HepG2 (cell line): Measurements from ENCODE around the gene HCFC1. TPM values are rescaled to one million over a fixed set of nuclear protein-coding genes. Genes with fewer than 3 reads are reported as not detected.

Source experiments
- ATAC-seq: fragments of 200-7000 bp; cut with Tn5 transposase; 3 replicates; pipeline ENCODE4 v1.9.1; 2020; ENCODE audit warnings: mild to moderate bottlenecking, moderate library complexity
- BruUV-seq: library from RNA; stranded (reverse); fragments of 400-500 nt; replicated peaks from 2 replicates; lab custom pipeline; 2021; lab: Mats Ljungman, UMichigan
- CTCF ChIA-PET: fragments of 300-600 bp; formaldehyde crosslinking; extraction: SDS; loops from one replicate; lab custom pipeline; 2021; ENCODE audit warnings: low total read pairs, inconsistent platforms, low intra/inter-chr PET ratio; lab: Yijun Ruan, JAX
- POLR2A ChIA-PET: fragments of 350-600 bp; sonication (Branson Sonifier 250); formaldehyde crosslinking; loops from one replicate; lab custom pipeline; 2020; ENCODE audit warnings: antibody characterized with exemption, inconsistent platforms; lab: Yijun Ruan, JAX
- DNase-seq: peaks from one replicate; pipeline ENCODE4 v3.0.0-alpha.2; 2015; ENCODE audit warnings: low spot score
- FAIRE-seq: peaks from 3 replicates; lab custom pipeline; 2011; peaks lifted over from hg19 to GRCh38; lab: Jason Lieb, UNC
- H2AFZ ChIP-seq: one replicate; pipeline ENCODE4 v1.6.1; 2011; ENCODE audit warnings: low read length, inconsistent platforms
- H3K27ac ChIP-seq: fragments of 300-600 bp; 3 replicates; pipeline ENCODE4 v1.8.0; 2011; ENCODE audit warnings: mixed run types, mild to moderate bottlenecking, mixed read lengths, low read length, inconsistent platforms; ENCODE audit not compliant: insufficient read depth; ENCODE audit errors: extremely low read length
- H3K27me3 ChIP-seq, 2 experiments: fragments of 200-600 bp in 1 of 2; 2 replicates in 1 of 2; 3 replicates in 1 of 2; pipeline versions ENCODE4 v1.6.0 to v1.8.0; 2011; ENCODE audit warnings: low read length in 2 of 2, mild to moderate bottlenecking in 2 of 2, moderate library complexity in 2 of 2, inconsistent platforms in 1 of 2; ENCODE audit not compliant: insufficient read depth in 2 of 2, control insufficient read depth in 1 of 2
- H3K36me3 ChIP-seq, 2 experiments: fragments of 200-600 bp in 1 of 2; replicated peaks in 1 of 2; 2 replicates in 1 of 2; 3 replicates in 1 of 2; pipeline versions ENCODE4 v1.5.1 to v1.8.0; 2011; ENCODE audit warnings: low read length in 2 of 2, inconsistent platforms in 1 of 2; ENCODE audit not compliant: insufficient read depth in 2 of 2, control insufficient read depth in 1 of 2
- H3K4me1 ChIP-seq: 2 replicates; pipeline ENCODE4 v1.5.1; 2012; ENCODE audit warnings: low read length, inconsistent platforms; ENCODE audit not compliant: insufficient read depth
- H3K4me2 ChIP-seq: 2 replicates; pipeline ENCODE4 v1.6.0; 2011; ENCODE audit warnings: low read depth, low read length, inconsistent platforms
- H3K4me3 ChIP-seq, 3 experiments: fragments of 200-600 bp in 1 of 3; sonication (generic), shearing (Covaris generic) in 1 of 3; replicated peaks in 1 of 3; 2 replicates each; pipeline ENCODE4 v1.5.1; 2011 to 2016; ENCODE audit warnings: low read length in 3 of 3, inconsistent platforms in 2 of 3, low read depth in 2 of 3, mild to moderate bottlenecking in 2 of 3, control low read depth in 1 of 3, mixed read lengths in 1 of 3; ENCODE audit not compliant: insufficient read depth in 1 of 3
- H3K79me2 ChIP-seq: one replicate; pipeline ENCODE4 v1.6.1; 2011; ENCODE audit warnings: low read length, inconsistent platforms; ENCODE audit not compliant: insufficient read depth
- H3K9ac ChIP-seq: 2 replicates; pipeline ENCODE4 v1.6.0; 2011; ENCODE audit warnings: mild to moderate bottlenecking, low read depth, low read length, inconsistent platforms; ENCODE audit not compliant: insufficient read depth
- H3K9me3 ChIP-seq: 2 replicates; pipeline ENCODE4 v1.5.1; 2012; ENCODE audit warnings: mild to moderate bottlenecking, low read length
- H4K20me1 ChIP-seq: 2 replicates; pipeline ENCODE4 v1.6.0; 2011; ENCODE audit warnings: inconsistent platforms, mild to moderate bottlenecking, low read length, moderate library complexity; ENCODE audit not compliant: insufficient read depth
- AHDC1 ChIP-seq: sonication (generic); formaldehyde crosslinking; IDR thresholded peaks from 2 replicates; pipeline ENCODE4 v1.5.1; 2020; ENCODE audit warnings: mild to moderate bottlenecking, missing genetic modification reagents, borderline replicate concordance
- CHD4 ChIP-seq: fragments of 200-600 bp; sonication (generic); IDR thresholded peaks from 2 replicates; pipeline ENCODE4 v1.7.0; 2017; ENCODE audit warnings: mild to moderate bottlenecking, low read length, borderline replicate concordance
- EEA1 ChIP-seq: sonication (generic); formaldehyde crosslinking; IDR thresholded peaks from 2 replicates; pipeline ENCODE4 v1.5.1; 2020; ENCODE audit warnings: mild to moderate bottlenecking, missing genetic modification reagents, borderline replicate concordance
- KLF12 ChIP-seq: sonication (generic); formaldehyde crosslinking; IDR thresholded peaks from 2 replicates; pipeline ENCODE4 v1.4.0; 2020; ENCODE audit warnings: missing genetic modification reagents, borderline replicate concordance
- MAFG ChIP-seq: sonication (generic); formaldehyde crosslinking; IDR thresholded peaks from 2 replicates; pipeline ENCODE4 v1.5.1; 2020; ENCODE audit warnings: mild to moderate bottlenecking, missing genetic modification reagents
- PAF1 ChIP-seq: IDR thresholded peaks from 2 replicates; pipeline ENCODE4 v1.6.1; 2016; ENCODE audit warnings: missing genetic modification reagents, missing compliant biosample characterization
- ZNF136 ChIP-seq: sonication (generic); formaldehyde crosslinking; IDR thresholded peaks from 2 replicates; pipeline ENCODE4 v1.8.1; 2022; ENCODE audit warnings: low read depth, mild to moderate bottlenecking, moderate library complexity, missing genetic modification reagents
- ZNF225 ChIP-seq: sonication (generic); formaldehyde crosslinking; IDR thresholded peaks from 2 replicates; pipeline ENCODE4 v1.4.0; 2020; ENCODE audit warnings: mild to moderate bottlenecking, missing genetic modification reagents
- ZNF234 ChIP-seq: sonication (generic); formaldehyde crosslinking; conservative IDR thresholded peaks from 2 replicates; pipeline ENCODE4 v1.5.1; 2020; ENCODE audit warnings: mild to moderate bottlenecking, missing genetic modification reagents
- ZNF512 ChIP-seq: sonication (generic); formaldehyde crosslinking; IDR thresholded peaks from 2 replicates; pipeline ENCODE4 v1.4.0; 2020; ENCODE audit warnings: mild to moderate bottlenecking, missing genetic modification reagents
- ZNF547 ChIP-seq: sonication (generic); formaldehyde crosslinking; IDR thresholded peaks from 2 replicates; pipeline ENCODE4 v1.5.1; 2020; ENCODE audit warnings: mild to moderate bottlenecking, missing genetic modification reagents
- ZNF605 ChIP-seq: sonication (generic); formaldehyde crosslinking; IDR thresholded peaks from 2 replicates; pipeline ENCODE4 v1.8.0; 2022; ENCODE audit warnings: mild to moderate bottlenecking, missing genetic modification reagents
- ZNF609 ChIP-seq: sonication (generic); formaldehyde crosslinking; IDR thresholded peaks from 2 replicates; pipeline ENCODE4 v1.4.0; 2020; ENCODE audit warnings: mild to moderate bottlenecking, missing genetic modification reagents, borderline replicate concordance
- WGBS: methylation state at CpG from one replicate; pipeline ENCODE4 v1.1.6; 2017; ENCODE audit warnings: low lambda C conversion rate; 5-methylcytosine and 5-hydroxymethylcytosine counted together
- in situ Hi-C: cut with HindIII; loops from 2 replicates; pipeline ENCODE4 v1.10.0; 2017; ENCODE audit warnings: low pct_unique_long_range_greater_than_20kb; ENCODE audit not compliant: extremely low pct_ligation_motif_present
- intact Hi-C: fragments of 100-400 bp; cut with micrococcal nuclease; formaldehyde crosslinking; loops from one replicate; pipeline ENCODE4 v1.10.0; 2022; ENCODE audit not compliant: unreplicated experiment
- polyA plus RNA-seq, 8 experiments: library from polyadenylated mRNA; depleted of rRNA in 3 of 8; stranded (reverse) in 7 of 8; unstranded in 1 of 8; fragments of >200 nt; fragmentation: Illumina TruSeq in 4 of 8; extraction: Trizol in 4 of 8; gene quantifications; 2 replicates each; pipeline versions ENCODE4 v1.2.1 to v1.2.3, GENCODE V29; 2011 to 2016; ENCODE audit warnings: low read depth in 4 of 8, missing spikeins in 1 of 8, mixed read lengths in 1 of 8; ENCODE audit not compliant: insufficient read depth in 1 of 8
- total RNA-seq, 5 experiments: library from RNA; depleted of rRNA; stranded (reverse); fragments of >200 nt; fragmentation: Illumina TruSeq; extraction: Trizol; gene quantifications; 2 replicates each; pipeline ENCODE4 v1.2.3, GENCODE V29; 2016; ENCODE audit warnings: low read depth in 1 of 5

Gene HCFC1
- total and polyA plus RNA-seq, 2 of the 13 experiments (the other 11 are each of a cell fraction or from before 2014, with no cell fraction given): 5.8 to 17.8 TPM

- ChIA-PET POLR2A (no interaction called here), CTCF (no interaction called here)
- no peak for ATAC-seq
- Histone ChIP-seq H3K4me2 (no peak overlapping the region), H3K9me3 (no peaks in the 10 kb centered on the region), H3K4me3 (no peak overlapping the region), H3K36me3 (no peaks in the 10 kb centered on the region), H2AFZ (no peak overlapping the region), H3K4me1 (peaks cover 16% of the 10 kb centered on the region), H3K79me2 (no peaks in the 10 kb centered on the region), H3K27ac (no peak overlapping the region), H4K20me1 (no peaks in the 10 kb centered on the region), H3K9ac (no peak overlapping the region), H3K27me3 (no peaks in the 10 kb centered on the region)
- WGBS: no CpG with 5 or more reads among the region's 12 CpGs
- in situ Hi-C loops: no loop called here
- intact Hi-C loops: no loop called here
- no TSS peak for BruUV-seq
- no peak for DNase-seq
- FAIRE-seq: no peak
- TF ChIP-seq EEA1: no peak
- TF ChIP-seq ZNF225 (CRISPR knock-in tag): no peak
- no peak for TF ChIP-seq ZNF234 (CRISPR knock-in tag)
- no peak for TF ChIP-seq KLF12
- no peak for TF ChIP-seq MAFG
- no peak for TF ChIP-seq ZNF512 (CRISPR knock-in tag)
- TF ChIP-seq ZNF609 (CRISPR knock-in tag): no peak
- no peak for TF ChIP-seq CHD4
- no peak for TF ChIP-seq AHDC1 (CRISPR knock-in tag)
- TF ChIP-seq ZNF605 (CRISPR knock-in tag): no peak
- no peak for TF ChIP-seq PAF1 (CRISPR knock-in tag)
- no peak for TF ChIP-seq ZNF547 (CRISPR knock-in tag)
- no peak for TF ChIP-seq ZNF136 (CRISPR knock-in tag)
Observed at GRCh38 chrX:153983321-153983801, 11.7 kb upstream of the HCFC1 start.
